ENCODE results near the gene DUSP7.

Gene DUSP7

GRCh38 chr3:52023101-52023770, 33.1 kb downstream of the DUSP7 start:
- no peak overlapping the region for H3K4me3 ChIP-seq (ENCODE audit: insufficient read depth, low read length, poor library complexity, severe bottlenecking)
- H3K9ac ChIP-seq (ENCODE audit: low read length) = no peak overlapping the region
- H3K36me3 ChIP-seq (ENCODE audit: low read length) = no peaks in the 10 kb centered on the region
- H2AFZ ChIP-seq (ENCODE audit: low read depth, low read length, severe bottlenecking) = no peak overlapping the region
- no peaks in the 10 kb centered on the region for H3K9me2 ChIP-seq (replicated peaks; ENCODE audit: insufficient read depth, low read length)
- H4K20me1 ChIP-seq (ENCODE audit: low read depth, low read length) = no peaks in the 10 kb centered on the region
- H3K27me3 ChIP-seq (ENCODE audit: low read length) = no peaks in the 10 kb centered on the region
- no peak overlapping the region for H3K27ac ChIP-seq (ENCODE audit: low read depth, low read length)
- H3K4me2 ChIP-seq (ENCODE audit: low read depth, low read length, poor library complexity, severe bottlenecking) = no peak overlapping the region
- TF ChIP-seq EZH2phosphoT487 (conservative IDR thresholded peaks at IDR 0.05; ENCODE audit: low read length) (no peak), CTCF (IDR thresholded peaks at IDR 0.05; ENCODE audit: insufficient read depth, low read length, poor library complexity, severe bottlenecking) (no peak)
- no peaks in the 10 kb centered on the region for H3K9me3 ChIP-seq (ENCODE audit: insufficient read depth, low read length)
- no peaks in the 10 kb centered on the region for H3K79me2 ChIP-seq (ENCODE audit: insufficient read depth, low read length)
- H3F3A ChIP-seq (ENCODE audit: insufficient read depth) = no peaks in the 10 kb centered on the region

- Histone ChIP-seq H3K4me2 (ENCODE audit: low read depth, low read length, poor library complexity, severe bottlenecking) (no peak overlapping the region), H3K4me3 (ENCODE audit: insufficient read depth, low read length, poor library complexity, severe bottlenecking) (no peak overlapping the region)
These were observed 33.9 kb downstream of the DUSP7 start for GRCh38 chr3:52022323-52023100.

GRCh38 chr3:52021489-52022268, 34.7 kb downstream of the DUSP7 start:
- H3K27me3 ChIP-seq (ENCODE audit: low read length) = no peaks in the 10 kb centered on the region

More at GRCh38 chr3:52022323-52023100, 33.9 kb downstream of the DUSP7 start:
- no peak overlapping the region for H2AFZ ChIP-seq (ENCODE audit: low read depth, low read length, severe bottlenecking)
- no peaks in the 10 kb centered on the region for H3K9me2 ChIP-seq (replicated peaks; ENCODE audit: insufficient read depth, low read length)
- no peak overlapping the region for H3K9ac ChIP-seq (ENCODE audit: low read length)
- no peaks in the 10 kb centered on the region for H3K9me3 ChIP-seq (ENCODE audit: insufficient read depth, low read length)
- no peaks in the 10 kb centered on the region for H3F3A ChIP-seq (ENCODE audit: insufficient read depth)
- H3K36me3 ChIP-seq (ENCODE audit: low read length) = no peaks in the 10 kb centered on the region
- H3K79me2 ChIP-seq (ENCODE audit: insufficient read depth, low read length) = no peaks in the 10 kb centered on the region
- no peak overlapping the region for H3K27ac ChIP-seq (ENCODE audit: low read depth, low read length)
- no peaks in the 10 kb centered on the region for H4K20me1 ChIP-seq (ENCODE audit: low read depth, low read length)
- H3K27me3 ChIP-seq (ENCODE audit: low read length) = no peaks in the 10 kb centered on the region
- TF ChIP-seq CTCF (IDR thresholded peaks at IDR 0.05; ENCODE audit: insufficient read depth, low read length, poor library complexity, severe bottlenecking) (no peak), EZH2phosphoT487 (conservative IDR thresholded peaks at IDR 0.05; ENCODE audit: low read length) (no peak)

More at GRCh38 chr3:52021489-52022268, 34.7 kb downstream of the DUSP7 start:
- Histone ChIP-seq H3K9me2 (replicated peaks; ENCODE audit: insufficient read depth, low read length) (no peaks in the 10 kb centered on the region), H4K20me1 (ENCODE audit: low read depth, low read length) (no peaks in the 10 kb centered on the region), H3F3A (ENCODE audit: insufficient read depth) (no peaks in the 10 kb centered on the region), H3K9me3 (ENCODE audit: insufficient read depth, low read length) (no peaks in the 10 kb centered on the region), H2AFZ (ENCODE audit: low read depth, low read length, severe bottlenecking) (no peak overlapping the region), H3K4me2 (ENCODE audit: low read depth, low read length, poor library complexity, severe bottlenecking) (no peak overlapping the region), H3K4me3 (ENCODE audit: insufficient read depth, low read length, poor library complexity, severe bottlenecking) (no peak overlapping the region), H3K9ac (ENCODE audit: low read length) (no peak overlapping the region), H3K36me3 (ENCODE audit: low read length) (no peaks in the 10 kb centered on the region), H3K79me2 (ENCODE audit: insufficient read depth, low read length) (no peaks in the 10 kb centered on the region), H3K27ac (ENCODE audit: low read depth, low read length) (no peak overlapping the region)
- TF ChIP-seq CTCF (IDR thresholded peaks at IDR 0.05; ENCODE audit: insufficient read depth, low read length, poor library complexity, severe bottlenecking) (no peak), EZH2phosphoT487 (conservative IDR thresholded peaks at IDR 0.05; ENCODE audit: low read length) (no peak)

Data from SU-DHL-6 (cell line).